GM12864 (cell line): ENCODE data around the gene PLAC9.

Source experiments
- DNase-seq: peaks from one replicate; pipeline ENCODE4 v3.0.0-alpha.2; 2011; ENCODE audit warnings: low read depth
- H3K4me3 ChIP-seq: 2 replicates; pipeline ENCODE4 v1.5.1; 2011; ENCODE audit warnings: mild to moderate bottlenecking, low read depth, low read length, control low read depth
- CTCF ChIP-seq: IDR thresholded peaks from 2 replicates; pipeline ENCODE4 v1.5.1; 2011; ENCODE audit warnings: low read depth, mild to moderate bottlenecking, moderate library complexity, low read length, control low read depth, inconsistent platforms; ENCODE audit errors: missing control alignments

Gene PLAC9

GRCh38 chr10:80185578-80186299 is 53.2 kb downstream of the PLAC9 start:
- H3K4me3 ChIP-seq = no peak overlapping the region
- TF ChIP-seq CTCF = no peak
- no peak for DNase-seq

- no peak for TF ChIP-seq CTCF
- H3K4me3 ChIP-seq = no peak overlapping the region
- no peak for DNase-seq
Observed at GRCh38 chr10:80186364-80187012, 54.0 kb downstream of the PLAC9 start.

- no peak for DNase-seq
- no peak for TF ChIP-seq CTCF
- H3K4me3 ChIP-seq = no peak overlapping the region; the same call in 1 of the 2 replicates
Observed at GRCh38 chr10:80187060-80187459, 54.5 kb downstream of the PLAC9 start.

GRCh38 chr10:80187465-80188409 is 55.2 kb downstream of the PLAC9 start:
- DNase-seq = peak; percentile 78
- H3K4me3 ChIP-seq = no peak overlapping the region; the same call in 1 of the 2 replicates
- no peak for TF ChIP-seq CTCF

GRCh38 chr10:80188713-80189112 is 56.2 kb downstream of the PLAC9 start:
- no peak for TF ChIP-seq CTCF

GRCh38 chr10:80191589-80192270 is 59.2 kb downstream of the PLAC9 start:
- no peak for DNase-seq
- H3K4me3 ChIP-seq = no peak overlapping the region
- TF ChIP-seq CTCF = no peak

More at GRCh38 chr10:80188713-80189112, 56.2 kb downstream of the PLAC9 start:
- DNase-seq = no peak
- H3K4me3 ChIP-seq = no peak overlapping the region
